HG03565 (cell line): Measurements from ENCODE around the gene CDH3.
"Not testable (repeated sequence)": the region's sequence is repeated elsewhere in the genome, so short reads cannot be mapped to it uniquely, and the experiment has no call there.

Experiments
- ATAC-seq: cut with Tn5 transposase; IDR thresholded peaks from one replicate; pipeline ENCODE4 v1.9.1; 2021; ENCODE audit warnings: mild to moderate bottlenecking, moderate library complexity; ENCODE audit not compliant: unreplicated experiment

The CDH3 gene

DNA sequence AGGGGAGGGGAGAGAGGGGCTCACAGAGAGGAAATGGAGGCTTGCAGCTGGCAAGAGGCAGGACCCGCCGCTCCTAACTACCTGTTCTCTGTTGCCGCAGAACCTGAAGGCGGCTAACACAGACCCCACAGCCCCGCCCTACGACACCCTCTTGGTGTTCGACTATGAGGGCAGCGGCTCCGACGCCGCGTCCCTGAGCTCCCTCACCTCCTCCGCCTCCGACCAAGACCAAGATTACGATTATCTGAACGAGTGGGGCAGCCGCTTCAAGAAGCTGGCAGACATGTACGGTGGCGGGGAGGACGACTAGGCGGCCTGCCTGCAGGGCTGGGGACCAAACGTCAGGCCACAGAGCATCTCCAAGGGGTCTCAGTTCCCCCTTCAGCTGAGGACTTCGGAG, 53.0 kb downstream of the CDH3 start:
- no peak for ATAC-seq

DNA sequence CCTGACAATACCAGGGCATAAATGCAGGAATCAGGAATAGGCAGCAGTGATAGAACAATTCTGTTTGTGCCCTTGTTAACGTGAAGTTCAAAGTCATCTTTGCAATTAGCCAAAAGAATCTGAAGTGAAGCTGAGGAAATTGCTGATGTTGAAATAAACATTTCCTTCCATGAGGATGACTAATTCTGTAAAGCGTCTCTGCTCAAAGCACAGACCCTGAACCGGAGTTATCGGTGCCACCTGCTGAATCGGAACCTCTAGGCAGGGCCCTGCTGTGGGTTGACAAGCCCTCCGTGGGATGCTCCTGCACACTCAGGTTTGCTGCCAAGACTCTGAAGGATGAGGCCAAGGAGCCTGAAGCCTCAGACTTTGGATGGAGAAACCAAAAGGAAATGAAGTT, 55.0 kb downstream of the CDH3 start:
- ATAC-seq: no peak

DNA sequence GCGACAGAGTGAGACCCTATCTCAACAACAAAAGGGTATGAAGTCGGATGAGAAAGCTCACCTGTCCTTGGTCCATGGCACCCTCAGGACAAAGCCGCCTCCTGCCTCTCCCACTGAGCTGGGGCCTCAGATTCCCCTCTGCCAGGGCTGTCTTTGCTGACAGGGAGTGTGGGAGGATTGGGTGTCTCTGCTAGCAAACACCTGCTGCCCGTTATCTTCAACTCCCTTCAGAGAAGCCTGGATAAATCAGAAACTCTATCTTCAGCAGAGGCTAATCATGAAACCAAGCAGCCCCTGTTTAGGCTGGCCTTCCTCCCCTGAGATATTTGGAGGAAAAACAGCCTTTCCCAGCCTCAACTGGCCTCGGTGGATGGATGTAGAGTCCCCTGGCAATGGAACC, 55.7 kb downstream of the CDH3 start:
- ATAC-seq: no peak

DNA sequence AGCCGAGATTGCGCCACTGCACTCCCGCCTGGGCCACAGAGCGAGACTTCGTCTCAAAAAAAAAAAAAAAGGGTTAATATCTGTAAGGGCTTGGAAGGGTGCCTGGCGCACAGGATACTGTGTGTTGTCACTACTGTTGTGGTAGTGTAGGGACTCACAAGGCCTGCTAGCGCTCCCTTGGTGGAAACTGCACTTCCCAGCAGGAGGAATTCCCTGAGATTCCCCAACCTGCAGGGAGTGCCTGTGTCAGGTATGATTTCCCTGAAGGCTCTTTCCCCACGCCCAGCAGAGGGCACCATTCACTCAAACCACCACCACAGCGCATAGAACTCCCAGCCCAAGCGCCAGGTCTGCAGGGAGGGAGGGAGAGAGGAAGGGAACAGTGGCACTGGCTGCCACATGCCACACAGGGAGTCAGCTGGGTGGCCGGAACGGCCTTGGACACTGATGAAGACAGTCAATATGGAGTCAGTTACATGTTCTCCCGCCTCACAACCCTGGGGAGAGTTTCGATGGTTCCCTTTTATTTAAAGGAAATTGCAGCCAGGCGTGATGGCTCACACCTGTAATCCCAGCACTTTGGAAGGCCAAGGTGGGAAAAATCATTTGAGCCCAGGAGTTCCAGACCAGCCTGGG, 59.2 kb downstream of the CDH3 start:
- ATAC-seq: no peak

DNA sequence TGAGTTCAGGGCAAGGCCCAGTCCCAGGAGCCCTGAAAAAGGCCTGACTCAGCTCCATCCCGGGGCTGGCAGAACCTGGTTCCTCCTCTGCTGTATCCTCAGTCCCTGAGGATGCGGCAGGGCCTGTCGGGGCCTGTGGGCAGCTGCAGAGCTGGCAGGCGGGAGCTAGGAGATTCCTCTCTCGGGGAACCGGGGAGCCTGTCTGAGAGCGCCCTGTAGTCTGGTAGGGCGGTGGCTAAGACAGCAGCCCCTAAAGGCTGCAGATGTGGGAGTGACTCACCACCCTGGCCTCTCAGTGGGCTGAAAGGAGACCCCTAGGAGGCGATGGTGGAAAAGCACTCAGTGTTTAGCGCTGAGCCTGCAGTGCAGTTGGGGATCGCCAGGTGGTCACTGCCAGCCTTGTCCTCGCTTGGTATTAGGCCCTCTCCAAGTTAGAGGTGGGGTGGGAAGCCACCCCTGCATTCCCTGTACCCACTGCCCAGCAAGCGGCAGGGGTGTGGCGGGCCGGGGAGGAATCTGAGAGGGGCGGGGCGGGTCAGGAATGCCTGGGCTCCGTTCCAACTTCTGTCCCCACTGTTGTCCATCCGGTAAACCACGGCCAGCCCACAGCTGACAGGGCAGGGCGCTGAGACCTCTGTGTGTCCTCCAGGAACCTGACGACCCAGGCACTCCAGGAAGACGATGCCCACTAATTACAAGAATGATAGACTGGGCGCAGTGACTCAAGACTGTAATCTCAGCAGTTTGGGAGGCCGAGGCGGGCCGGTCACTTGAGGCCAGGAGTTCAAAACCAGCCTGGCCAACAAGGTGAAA, 62.4 kb downstream of the CDH3 start:
- no peak for ATAC-seq

DNA sequence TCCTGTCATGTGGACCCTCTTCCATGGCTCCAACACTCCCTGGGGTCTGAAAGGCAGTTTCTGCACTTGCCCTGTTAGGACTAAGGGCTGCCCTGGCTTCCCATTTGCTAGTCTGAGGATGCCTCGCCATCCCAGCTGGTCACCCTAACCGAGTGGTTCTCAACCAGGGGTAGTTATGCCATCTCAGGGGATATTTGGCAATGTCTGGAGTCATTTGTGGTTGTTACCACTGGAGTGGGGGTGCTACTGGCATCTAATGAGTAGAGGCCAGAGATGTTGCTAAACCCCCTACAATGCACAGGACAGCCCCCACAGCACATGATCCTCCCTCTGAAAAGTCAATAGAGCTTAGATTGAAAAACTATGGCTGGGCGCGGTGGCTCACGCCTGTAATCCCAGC, 65.1 kb downstream of the CDH3 start:
- no peak for ATAC-seq

DNA sequence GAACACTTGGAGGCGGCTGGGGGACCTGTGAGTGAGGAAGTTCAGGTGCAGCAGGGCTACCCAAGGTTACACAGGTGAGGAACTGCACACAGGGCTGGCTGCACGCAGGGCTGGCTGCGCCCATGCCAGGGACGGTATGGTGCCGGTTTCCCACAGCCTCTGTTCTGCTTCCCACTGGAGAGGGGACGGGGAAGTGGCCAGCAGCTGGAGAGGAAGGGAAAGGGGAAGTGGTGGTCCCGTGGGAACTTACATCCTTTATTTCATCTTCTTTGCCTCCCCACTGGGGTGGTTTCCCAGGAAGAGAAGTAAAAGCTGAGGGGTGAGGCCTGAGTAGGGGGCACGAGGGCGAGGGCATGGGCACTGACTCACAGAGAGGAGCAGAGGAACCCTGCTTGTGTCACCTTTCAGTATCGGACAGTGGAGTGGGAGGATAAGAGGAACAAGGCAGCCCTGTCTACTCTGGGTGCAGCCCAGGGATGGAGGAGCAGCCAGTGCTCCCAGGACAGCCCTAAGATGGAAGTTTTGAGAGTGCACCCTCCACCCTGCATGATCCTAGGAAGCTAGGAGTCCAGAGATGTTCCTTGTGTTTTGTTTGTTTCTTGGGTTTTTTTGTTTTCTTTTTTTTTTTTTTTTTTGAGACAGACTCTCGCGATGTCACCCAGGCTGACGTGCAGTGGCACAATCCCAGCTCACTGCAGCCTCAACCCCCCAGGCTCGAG, 66.5 kb downstream of the CDH3 start:
- ATAC-seq: no peak

DNA sequence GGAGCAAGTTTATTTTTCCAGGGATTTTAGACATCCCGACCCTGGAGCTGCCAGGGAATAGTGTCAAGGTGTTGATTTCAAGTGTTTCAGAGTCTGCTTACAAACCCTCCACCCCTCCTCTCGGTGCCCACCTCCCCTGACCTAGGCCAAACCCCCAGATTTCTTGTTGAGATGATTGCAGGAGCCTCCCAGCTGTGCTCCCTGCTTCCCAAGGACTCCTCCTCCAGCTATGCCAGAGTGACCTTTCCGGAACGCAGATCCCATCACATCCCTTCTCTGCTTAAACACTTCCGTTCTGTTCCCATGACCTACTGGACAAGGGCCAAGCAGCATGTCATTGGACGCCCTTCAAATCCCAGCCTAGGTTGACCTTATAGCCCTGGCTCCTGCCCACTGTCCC, 68.3 kb downstream of the CDH3 start:
- ATAC-seq: no peak

DNA sequence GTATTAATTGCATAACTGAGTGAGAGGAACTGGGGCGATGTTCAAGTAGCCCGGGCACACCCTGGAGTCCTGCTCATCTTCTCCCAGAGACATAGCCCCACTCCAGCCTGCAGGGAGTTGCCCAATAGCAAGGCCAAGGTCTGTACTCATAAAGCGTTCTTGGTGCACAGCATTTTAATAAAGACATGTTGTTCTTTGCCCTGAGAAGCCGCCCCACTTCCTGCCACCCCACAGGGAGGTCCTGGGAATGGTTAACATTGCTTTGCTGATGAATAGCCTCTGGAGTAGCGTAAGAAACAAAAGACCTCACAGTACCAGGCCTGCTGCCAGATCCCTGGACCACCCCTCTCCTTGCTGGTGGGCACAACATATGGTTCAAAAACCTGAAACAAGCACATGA, 70.4 kb downstream of the CDH3 start:
- no peak for ATAC-seq

DNA sequence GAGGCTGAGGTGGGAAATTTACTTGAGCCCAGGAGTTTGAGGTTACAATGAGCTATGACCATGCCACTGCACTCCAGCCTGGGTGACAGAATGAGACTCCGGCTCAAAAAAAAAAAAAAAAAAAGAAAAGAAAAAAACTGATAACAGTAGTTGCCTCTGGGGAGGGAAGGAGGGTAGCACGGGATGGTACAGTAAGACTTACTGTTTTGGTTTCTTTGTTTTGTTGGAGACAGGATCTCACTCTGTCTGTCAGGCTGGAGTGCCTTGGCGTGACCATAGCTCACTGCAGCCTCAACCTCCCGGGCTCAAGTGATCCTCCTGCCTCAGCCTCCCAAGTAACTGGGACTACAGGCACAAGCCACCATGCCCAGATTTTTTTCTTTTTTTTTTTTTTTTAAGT, 71.4 kb downstream of the CDH3 start:
- not testable (repeated sequence) for ATAC-seq

DNA sequence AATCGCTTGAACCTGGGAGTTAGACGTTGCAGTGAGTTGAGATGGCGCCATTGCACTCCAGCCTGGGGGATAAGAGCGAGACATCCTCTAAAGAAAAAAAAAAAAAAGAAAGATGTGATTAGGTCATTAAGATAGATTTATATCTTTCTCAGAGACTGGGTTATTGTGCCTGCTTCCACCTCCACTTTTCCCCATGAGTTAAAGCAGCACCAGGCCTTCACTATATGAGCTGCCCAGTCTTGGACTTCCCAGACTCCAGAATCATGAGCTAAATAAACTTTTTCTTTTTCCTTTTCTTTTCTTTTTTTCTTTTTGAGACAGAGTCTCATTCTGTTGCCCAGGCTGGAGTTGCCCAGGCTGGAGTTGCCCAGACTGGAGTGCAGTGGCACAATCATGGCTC, 72.6 kb downstream of the CDH3 start:
- no peak for ATAC-seq

DNA sequence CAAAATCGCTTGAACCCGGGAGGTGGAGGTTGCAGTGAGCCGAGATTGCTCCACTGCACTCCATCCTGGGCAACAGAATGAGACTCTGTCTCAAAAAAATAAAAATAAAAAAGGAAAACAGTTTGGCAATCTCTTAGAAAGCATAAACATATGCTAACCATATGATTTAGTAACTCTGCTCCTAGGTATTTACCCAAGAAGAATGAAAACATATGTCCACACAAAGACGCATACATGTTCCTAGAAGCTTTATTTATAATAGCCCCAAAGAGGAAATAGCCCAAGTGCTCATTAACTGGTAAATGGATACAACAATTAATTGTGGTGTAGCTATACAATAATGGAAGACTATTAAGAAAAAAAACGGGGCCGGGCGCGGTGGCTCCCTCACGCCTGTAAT, 73.5 kb downstream of the CDH3 start:
- ATAC-seq: no peak

DNA sequence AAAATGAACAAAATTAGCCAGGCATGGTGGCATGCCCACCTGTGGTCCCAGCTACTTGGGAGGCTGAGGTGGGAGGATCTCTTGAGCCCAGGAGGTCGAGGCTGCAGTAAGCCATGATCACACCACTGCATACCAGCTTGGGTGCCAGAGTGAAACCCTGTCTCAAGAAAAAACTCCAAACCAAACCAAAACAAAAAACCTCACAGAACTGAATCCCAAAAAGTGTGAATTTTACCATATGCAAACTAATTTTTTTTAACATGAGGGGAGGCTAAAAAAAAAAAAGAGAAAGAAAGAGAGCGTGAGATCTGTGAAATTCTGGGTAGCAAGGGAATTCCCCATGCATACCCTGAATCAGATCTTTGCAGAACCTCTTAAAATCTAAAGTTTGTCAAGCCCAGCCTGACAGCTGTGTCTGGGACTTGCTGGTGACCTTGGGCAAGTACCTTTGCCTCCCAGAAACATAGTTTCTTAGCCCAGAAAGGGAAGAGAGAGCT, 74.9 kb downstream of the CDH3 start:
- ATAC-seq: peak; percentile 76

DNA sequence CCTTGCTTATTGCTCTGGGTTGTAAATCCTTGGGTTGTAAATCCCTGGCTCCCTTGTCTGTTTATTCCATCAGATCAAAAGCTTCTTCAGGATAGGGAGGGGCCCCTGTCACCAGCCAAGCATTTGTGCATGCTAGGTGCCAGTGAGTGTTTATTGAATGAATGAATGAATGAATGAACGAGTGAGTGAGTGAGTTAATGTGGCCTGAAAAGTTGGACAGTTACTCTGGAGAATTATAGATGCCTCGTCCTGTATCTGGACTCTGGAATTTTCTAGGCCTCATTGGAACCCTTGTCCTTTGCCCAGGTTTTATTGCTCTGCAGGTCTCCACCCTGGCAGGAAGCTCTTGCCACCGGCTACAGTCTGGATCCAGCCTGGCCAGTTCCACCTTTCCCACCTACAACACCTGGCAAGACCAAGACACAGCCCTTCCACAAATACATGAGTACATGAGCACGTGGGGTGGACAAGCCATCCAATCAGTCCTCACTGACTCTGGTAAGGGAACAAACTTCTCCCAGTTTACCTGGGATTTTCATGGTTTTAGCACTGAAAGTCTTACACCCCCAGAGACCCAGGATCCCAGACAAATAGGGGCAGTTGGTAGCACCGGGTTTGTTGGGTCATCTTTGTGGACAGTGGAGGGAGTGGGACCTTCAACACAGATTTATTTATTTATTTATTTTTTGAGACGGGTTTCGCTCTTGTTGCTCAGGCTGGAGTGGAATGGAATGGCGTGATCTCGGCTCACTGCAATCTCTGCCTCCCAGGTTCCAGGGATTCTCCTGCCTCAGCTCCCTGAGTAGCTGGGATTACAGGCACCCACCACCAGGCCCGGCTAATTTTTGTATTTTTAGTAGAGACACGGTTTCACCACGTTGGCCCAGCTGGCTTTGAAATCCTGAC, 77.3 kb downstream of the CDH3 start:
- ATAC-seq: no peak

DNA sequence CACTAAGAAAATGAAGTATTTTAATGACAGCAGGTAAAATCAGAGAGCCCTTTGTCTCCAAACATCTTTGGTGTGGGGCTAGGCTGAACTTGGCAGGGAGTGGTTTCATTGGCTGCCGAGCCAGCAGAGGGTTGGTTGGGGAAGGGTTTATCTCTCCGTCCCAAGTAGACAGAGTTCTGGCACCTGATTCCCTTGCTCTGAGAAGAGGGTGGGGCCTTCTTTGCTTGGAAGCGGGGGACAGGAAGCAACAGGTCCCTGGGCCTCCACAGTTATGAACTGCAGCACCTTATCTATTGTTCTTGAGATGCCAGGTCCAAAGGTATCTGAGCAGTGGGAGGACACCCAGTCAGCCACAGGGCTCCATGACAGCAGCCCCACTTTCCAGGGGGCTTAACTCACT, 79.7 kb downstream of the CDH3 start:
- ATAC-seq: no peak

DNA sequence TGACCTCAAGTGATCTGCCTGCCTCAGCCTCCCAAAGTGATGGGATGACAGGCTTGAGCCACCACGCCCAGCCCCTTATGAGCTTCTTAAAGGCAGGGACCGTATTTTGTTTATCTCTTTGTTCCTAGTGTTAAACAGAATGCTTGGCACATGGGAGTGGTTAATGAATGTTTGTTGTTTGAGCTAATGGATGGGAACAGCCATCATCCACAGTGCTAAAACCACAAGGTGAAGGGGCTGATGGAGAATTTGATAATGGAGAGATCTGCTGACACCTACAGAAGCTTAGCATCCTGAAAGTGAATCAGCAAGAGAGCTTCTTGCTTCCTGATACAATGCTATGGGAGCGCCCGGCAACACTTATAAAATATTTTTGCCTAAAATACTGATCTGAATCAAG, 83.4 kb downstream of the CDH3 start:
- no peak for ATAC-seq

DNA sequence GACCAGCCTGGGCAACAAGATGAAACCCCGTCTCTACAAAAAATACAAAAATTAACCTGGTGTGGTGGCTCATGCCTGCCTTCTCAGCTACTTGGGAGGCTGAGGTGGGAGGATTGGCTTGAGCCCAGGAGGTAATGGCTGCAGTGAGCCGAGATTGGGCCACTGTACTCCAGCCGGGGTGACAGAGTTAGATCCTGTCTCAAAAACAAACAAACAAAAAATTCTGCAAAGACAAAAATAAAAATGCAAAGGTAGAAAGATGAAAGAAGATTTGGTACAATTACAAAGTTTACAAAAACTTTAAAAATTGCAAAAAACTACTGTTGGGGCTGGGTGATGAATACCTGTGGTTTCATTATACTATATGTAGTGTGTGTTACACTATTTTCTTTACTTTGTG, 86.5 kb downstream of the CDH3 start:
- no peak for ATAC-seq

DNA sequence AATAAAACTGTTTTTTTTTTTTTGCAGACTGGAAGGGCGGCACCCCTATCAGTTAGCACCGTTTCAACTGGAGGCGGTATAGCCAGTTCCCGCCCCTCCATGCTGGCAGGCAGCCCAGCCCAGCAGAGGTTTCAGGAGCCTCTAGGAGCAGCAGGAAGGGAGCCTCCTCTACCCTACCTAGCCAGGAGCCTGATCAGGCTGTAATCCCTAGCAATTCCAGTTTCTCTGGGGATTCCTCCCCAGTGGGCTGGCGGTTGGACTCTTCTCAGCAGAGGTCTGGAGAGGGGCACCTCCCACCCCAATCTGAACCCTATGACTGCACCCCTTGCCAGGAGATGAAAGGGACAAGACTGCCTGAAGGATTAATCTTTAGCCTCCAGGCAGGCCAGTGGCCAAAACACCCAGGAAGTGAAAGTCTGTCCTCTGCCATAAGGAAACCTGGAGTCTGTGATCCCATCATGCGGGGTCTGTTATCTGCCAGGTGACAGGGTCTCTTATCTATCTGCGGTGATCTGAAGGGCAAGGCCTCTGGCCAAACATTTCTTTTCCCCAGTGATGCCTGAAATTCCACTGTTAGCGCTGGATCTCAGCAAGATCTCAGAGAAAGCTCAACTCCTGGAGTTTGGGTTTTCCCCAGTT, 87.1 kb downstream of the CDH3 start:
- no peak for ATAC-seq

DNA sequence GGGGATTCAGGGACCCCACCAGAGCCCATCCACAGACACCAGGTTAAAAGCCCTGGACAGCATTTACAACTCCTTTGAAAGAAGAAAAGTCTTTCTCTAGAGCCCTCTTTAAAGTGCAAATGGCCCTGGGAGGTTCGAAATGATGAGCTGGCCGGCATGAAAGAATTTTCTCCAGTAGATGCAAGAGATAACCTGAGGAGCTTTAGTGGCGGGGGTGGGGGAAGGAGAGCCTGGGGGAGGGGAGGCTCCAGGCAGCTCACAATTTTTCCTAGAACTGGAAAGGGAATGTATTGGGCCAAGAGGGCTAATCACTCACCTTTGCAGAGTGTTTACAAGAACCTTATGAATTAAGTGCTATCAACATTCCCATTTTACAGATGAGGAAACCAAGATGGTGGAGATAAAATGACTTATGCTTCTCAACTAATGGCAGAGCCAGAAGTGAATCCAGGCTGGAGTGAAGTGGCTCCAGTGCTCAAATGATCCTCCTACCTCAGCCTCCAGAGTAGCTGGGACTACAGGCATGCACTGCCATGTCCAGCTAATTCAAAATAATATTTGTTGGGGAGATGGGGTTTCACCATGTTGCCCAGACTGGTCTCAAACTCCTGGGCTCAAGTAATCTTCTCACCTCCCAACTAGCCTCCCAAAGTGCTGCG, 87.8 kb downstream of the CDH3 start:
- no peak for ATAC-seq

DNA sequence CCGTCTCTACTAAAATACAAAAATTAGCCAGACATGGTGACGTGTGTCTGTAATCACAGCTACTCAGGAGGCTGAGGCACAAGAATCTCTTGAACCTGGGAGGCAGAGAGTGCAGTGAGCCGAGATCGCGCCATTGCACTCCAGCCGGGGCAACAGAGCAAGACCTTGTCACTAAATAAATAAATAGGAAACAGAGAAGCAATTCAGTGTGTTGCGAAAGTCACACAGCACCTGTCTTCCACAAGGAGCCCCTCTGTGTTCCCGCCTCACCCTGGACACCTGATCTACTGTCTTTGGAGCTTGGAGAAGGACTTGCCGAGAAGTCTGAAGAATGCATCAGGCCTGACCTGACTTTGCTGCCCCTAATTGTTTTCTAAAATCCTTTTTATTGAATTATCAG, 88.5 kb downstream of the CDH3 start:
- ATAC-seq: no peak
